ENCODE measurements around the gene FBXL20. TPM values are rescaled to one million over a fixed set of nuclear protein-coding genes. Genes with fewer than 3 reads are reported as not detected.

The FBXL20 gene
- total and polyA plus RNA-seq, 2 donors (not counting 3 experiments of a cell fraction or from before 2014, with no cell fraction given), result 4.6 to 18.0 TPM

GRCh38 chr17:39404542-39405378 is 3.3 kb upstream of the FBXL20 start:
- H3K4me1 ChIP-seq (ENCODE audit: control insufficient read depth, extremely low read depth, insufficient read depth, low read length), result peaks cover 10% of the 10 kb centered on the region
- peaks cover 14 to 20% of the 10 kb centered on the region in 2 experiments for H3K36me3 ChIP-seq (ENCODE audit: control insufficient read depth in 2 of 2, extremely low read depth in 1 of 2, insufficient read depth in 2 of 2, low read length in 2 of 2)
- H3K79me2 ChIP-seq (ENCODE audit: control insufficient read depth, insufficient read depth, low read length), result no peaks in the 10 kb centered on the region
- H3K27me3 ChIP-seq (ENCODE audit: control insufficient read depth in 2 of 2, insufficient read depth in 2 of 2, low read length in 2 of 2), result no peaks in the 10 kb centered on the region
- intact Hi-C loops (cut with micrococcal nuclease) (no loop called here), dilution Hi-C loops (cut with MboI; ENCODE audit: extremely low pct_ligation_motif_present, low sequenced_read_pairs) (no loop called here)
- no peak overlapping the region for H3K4me3 ChIP-seq (replicated peaks in 1 of 3; ENCODE audit: insufficient read depth in 1 of 3, low read depth in 1 of 3, low read length in 3 of 3)
- no peak overlapping the region for H3K4me2 ChIP-seq (ENCODE audit: insufficient read depth, low read length)
- H4K20me1 ChIP-seq (replicated peaks; ENCODE audit: control insufficient read depth, extremely low read depth, insufficient read depth, low read length), result no peaks in the 10 kb centered on the region
- peak; percentile 54 for TF ChIP-seq JUN (IDR thresholded peaks at IDR 0.05; ENCODE audit: borderline replicate concordance, insufficient read depth, insufficient read length, low read depth)
- TF ChIP-seq FOS (IDR thresholded peaks at IDR 0.05; ENCODE audit: borderline replicate concordance, insufficient read depth, low read length), result peak; percentile 87
- TF ChIP-seq GATA2 (IDR thresholded peaks at IDR 0.05; ENCODE audit: insufficient read depth, insufficient read length, low read depth, low read length), result no peak
- DNase-seq (ENCODE audit: low read depth, low spot score) (peak; percentile 24), FAIRE-seq (peak; percentile 64)
- no TSS peak for BruUV-seq (replicated peaks)
- no peak overlapping the region for H3K27ac ChIP-seq (ENCODE audit: insufficient read depth, low read depth, low read length)
- ChIA-PET CTCF (no interaction called here), POLR2A (no interaction called here)
- H3K9me1 ChIP-seq (replicated peaks; ENCODE audit: control insufficient read depth, extremely low read depth, insufficient read depth, low read length), result no peaks in the 10 kb centered on the region
- no peak overlapping the region for H2AFZ ChIP-seq (ENCODE audit: low read depth, low read length)
- no peaks in the 10 kb centered on the region for H3K9me3 ChIP-seq (replicated peaks; ENCODE audit: control insufficient read depth, insufficient read depth, low read length)
- H3K9ac ChIP-seq (replicated peaks; ENCODE audit: extremely low read depth, insufficient read depth, low read length), result no peak overlapping the region

- Histone ChIP-seq H3K9ac (replicated peaks; ENCODE audit: extremely low read depth, insufficient read depth, low read length) (no peak overlapping the region), H3K4me1 (ENCODE audit: control insufficient read depth, extremely low read depth, insufficient read depth, low read length) (peaks cover 11% of the 10 kb centered on the region), H3K4me3 (replicated peaks in 1 of 3; ENCODE audit: insufficient read depth in 1 of 3, low read depth in 1 of 3, low read length in 3 of 3) (no peak overlapping the region), H4K20me1 (replicated peaks; ENCODE audit: control insufficient read depth, extremely low read depth, insufficient read depth, low read length) (no peaks in the 10 kb centered on the region), H3K9me1 (replicated peaks; ENCODE audit: control insufficient read depth, extremely low read depth, insufficient read depth, low read length) (no peaks in the 10 kb centered on the region), H3K9me3 (replicated peaks; ENCODE audit: control insufficient read depth, insufficient read depth, low read length) (no peaks in the 10 kb centered on the region), H3K36me3 (ENCODE audit: control insufficient read depth in 2 of 2, extremely low read depth in 1 of 2, insufficient read depth in 2 of 2, low read length in 2 of 2) (peaks cover 2 to 7% of the 10 kb centered on the region in 2 experiments), H3K27me3 (ENCODE audit: control insufficient read depth in 2 of 2, insufficient read depth in 2 of 2, low read length in 2 of 2) (no peaks in the 10 kb centered on the region), H3K4me2 (ENCODE audit: insufficient read depth, low read length) (no peak overlapping the region), H2AFZ (ENCODE audit: low read depth, low read length) (no peak overlapping the region), H3K27ac (ENCODE audit: insufficient read depth, low read depth, low read length) (no peak overlapping the region), H3K79me2 (ENCODE audit: control insufficient read depth, insufficient read depth, low read length) (no peaks in the 10 kb centered on the region)
- intact Hi-C loops (cut with micrococcal nuclease) (no loop called here), dilution Hi-C loops (cut with MboI; ENCODE audit: extremely low pct_ligation_motif_present, low sequenced_read_pairs) (no loop called here)
- ChIA-PET POLR2A (no interaction called here), CTCF (no interaction called here)
- DNase-seq (ENCODE audit: low read depth, low spot score) (no peak), FAIRE-seq (no peak)
- TF ChIP-seq POLR2A (IDR thresholded peaks at IDR 0.05; ENCODE audit: low read depth, low read length), result no peak
- no peak for TF ChIP-seq MYC (IDR thresholded peaks at IDR 0.05; ENCODE audit: low read depth, low read length)
- no TSS peak for BruUV-seq (replicated peaks)
Measured at GRCh38 chr17:39402890-39403605, 1.6 kb upstream of the FBXL20 start.

Data from endothelial cell of umbilical vein (primary cell).